HepG2 (cell line): Measurements from ENCODE around the gene KIR3DL3. TPM values are rescaled to one million over a fixed set of nuclear protein-coding genes. Genes with fewer than 3 reads are reported as not detected.
"Not testable (repeated sequence)": the region's sequence is repeated elsewhere in the genome, so short reads cannot be mapped to it uniquely, and the experiment has no call there.

ENCODE experiments used
- ATAC-seq: fragments of 200-7000 bp; cut with Tn5 transposase; 3 replicates; pipeline ENCODE4 v1.9.1; 2020; ENCODE audit warnings: mild to moderate bottlenecking, moderate library complexity
- BruUV-seq: library from RNA; stranded (reverse); fragments of 400-500 nt; replicated peaks from 2 replicates; lab custom pipeline; 2021; lab: Mats Ljungman, UMichigan
- CTCF ChIA-PET: fragments of 300-600 bp; formaldehyde crosslinking; extraction: SDS; loops from one replicate; lab custom pipeline; 2021; ENCODE audit warnings: low total read pairs, inconsistent platforms, low intra/inter-chr PET ratio; lab: Yijun Ruan, JAX
- POLR2A ChIA-PET: fragments of 350-600 bp; sonication (Branson Sonifier 250); formaldehyde crosslinking; loops from one replicate; lab custom pipeline; 2020; ENCODE audit warnings: antibody characterized with exemption, inconsistent platforms; lab: Yijun Ruan, JAX
- DNase-seq: peaks from one replicate; pipeline ENCODE4 v3.0.0-alpha.2; 2015; ENCODE audit warnings: low spot score
- FAIRE-seq: peaks from 3 replicates; lab custom pipeline; 2011; peaks lifted over from hg19 to GRCh38; lab: Jason Lieb, UNC
- H2AFZ ChIP-seq: one replicate; pipeline ENCODE4 v1.6.1; 2011; ENCODE audit warnings: low read length, inconsistent platforms
- H3K27ac ChIP-seq: fragments of 300-600 bp; 3 replicates; pipeline ENCODE4 v1.8.0; 2011; ENCODE audit warnings: mixed run types, mild to moderate bottlenecking, mixed read lengths, low read length, inconsistent platforms; ENCODE audit not compliant: insufficient read depth; ENCODE audit errors: extremely low read length
- H3K27me3 ChIP-seq, 2 experiments: fragments of 200-600 bp in 1 of 2; 2 replicates in 1 of 2; 3 replicates in 1 of 2; pipeline versions ENCODE4 v1.6.0 to v1.8.0; 2011; ENCODE audit warnings: low read length in 2 of 2, mild to moderate bottlenecking in 2 of 2, moderate library complexity in 2 of 2, inconsistent platforms in 1 of 2; ENCODE audit not compliant: insufficient read depth in 2 of 2, control insufficient read depth in 1 of 2
- H3K36me3 ChIP-seq, 2 experiments: fragments of 200-600 bp in 1 of 2; replicated peaks in 1 of 2; 2 replicates in 1 of 2; 3 replicates in 1 of 2; pipeline versions ENCODE4 v1.5.1 to v1.8.0; 2011; ENCODE audit warnings: low read length in 2 of 2, inconsistent platforms in 1 of 2; ENCODE audit not compliant: insufficient read depth in 2 of 2, control insufficient read depth in 1 of 2
- H3K4me1 ChIP-seq: 2 replicates; pipeline ENCODE4 v1.5.1; 2012; ENCODE audit warnings: low read length, inconsistent platforms; ENCODE audit not compliant: insufficient read depth
- H3K4me2 ChIP-seq: 2 replicates; pipeline ENCODE4 v1.6.0; 2011; ENCODE audit warnings: low read depth, low read length, inconsistent platforms
- H3K4me3 ChIP-seq, 3 experiments: fragments of 200-600 bp in 1 of 3; sonication (generic), shearing (Covaris generic) in 1 of 3; replicated peaks in 1 of 3; 2 replicates each; pipeline ENCODE4 v1.5.1; 2011 to 2016; ENCODE audit warnings: low read length in 3 of 3, inconsistent platforms in 2 of 3, low read depth in 2 of 3, mild to moderate bottlenecking in 2 of 3, control low read depth in 1 of 3, mixed read lengths in 1 of 3; ENCODE audit not compliant: insufficient read depth in 1 of 3
- H3K79me2 ChIP-seq: one replicate; pipeline ENCODE4 v1.6.1; 2011; ENCODE audit warnings: low read length, inconsistent platforms; ENCODE audit not compliant: insufficient read depth
- H3K9ac ChIP-seq: 2 replicates; pipeline ENCODE4 v1.6.0; 2011; ENCODE audit warnings: mild to moderate bottlenecking, low read depth, low read length, inconsistent platforms; ENCODE audit not compliant: insufficient read depth
- H3K9me3 ChIP-seq: 2 replicates; pipeline ENCODE4 v1.5.1; 2012; ENCODE audit warnings: mild to moderate bottlenecking, low read length
- H4K20me1 ChIP-seq: 2 replicates; pipeline ENCODE4 v1.6.0; 2011; ENCODE audit warnings: inconsistent platforms, mild to moderate bottlenecking, low read length, moderate library complexity; ENCODE audit not compliant: insufficient read depth
- ATM ChIP-seq: fragments of 450-650 bp; IDR thresholded peaks from 2 replicates; pipeline ENCODE4 v1.7.1; 2017; ENCODE audit warnings: mild to moderate bottlenecking, borderline replicate concordance
- ELF3 ChIP-seq: IDR thresholded peaks from 2 replicates; pipeline ENCODE4 v1.6.1; 2016; ENCODE audit warnings: missing genetic modification reagents, missing compliant biosample characterization
- FOXO1 ChIP-seq: sonication (generic); formaldehyde crosslinking; IDR thresholded peaks from 2 replicates; pipeline ENCODE4 v1.4.0; 2020; ENCODE audit warnings: missing genetic modification reagents
- KAT2B ChIP-seq: fragments of 150-350 bp; IDR thresholded peaks from 2 replicates; pipeline ENCODE4 v1.6.1; 2014; ENCODE audit warnings: low read depth, low read length, borderline replicate concordance
- KLF15 ChIP-seq: sonication (generic); formaldehyde crosslinking; IDR thresholded peaks from 2 replicates; pipeline ENCODE4 v1.8.1; 2023; ENCODE audit warnings: borderline replicate concordance, mild to moderate bottlenecking, inconsistent platforms, missing genetic modification reagents, mixed read lengths
- MXD4 ChIP-seq: IDR thresholded peaks from 2 replicates; pipeline ENCODE4 v1.6.1; 2016; ENCODE audit warnings: mild to moderate bottlenecking, missing biosample characterization, missing genetic modification reagents
- ZNF7 ChIP-seq: IDR thresholded peaks from 2 replicates; pipeline ENCODE4 v1.6.1; 2016; ENCODE audit warnings: missing biosample characterization, missing genetic modification reagents
- ZNF839 ChIP-seq: sonication (generic); formaldehyde crosslinking; IDR thresholded peaks from 2 replicates; pipeline ENCODE4 v1.4.0; 2020; ENCODE audit warnings: missing genetic modification reagents, mild to moderate bottlenecking, borderline replicate concordance
- ZNF841 ChIP-seq: sonication (generic); formaldehyde crosslinking; IDR thresholded peaks from 2 replicates; pipeline ENCODE4 v1.8.1; 2023; ENCODE audit warnings: missing genetic modification reagents, borderline replicate concordance
- WGBS: methylation state at CpG from one replicate; pipeline ENCODE4 v1.1.6; 2017; ENCODE audit warnings: low lambda C conversion rate; 5-methylcytosine and 5-hydroxymethylcytosine counted together
- in situ Hi-C: cut with HindIII; loops from 2 replicates; pipeline ENCODE4 v1.10.0; 2017; ENCODE audit warnings: low pct_unique_long_range_greater_than_20kb; ENCODE audit not compliant: extremely low pct_ligation_motif_present
- intact Hi-C: fragments of 100-400 bp; cut with micrococcal nuclease; formaldehyde crosslinking; loops from one replicate; pipeline ENCODE4 v1.10.0; 2022; ENCODE audit not compliant: unreplicated experiment
- polyA plus RNA-seq, 8 experiments: library from polyadenylated mRNA; depleted of rRNA in 3 of 8; stranded (reverse) in 7 of 8; unstranded in 1 of 8; fragments of >200 nt; fragmentation: Illumina TruSeq in 4 of 8; extraction: Trizol in 4 of 8; gene quantifications; 2 replicates each; pipeline versions ENCODE4 v1.2.1 to v1.2.3, GENCODE V29; 2011 to 2016; ENCODE audit warnings: low read depth in 4 of 8, missing spikeins in 1 of 8, mixed read lengths in 1 of 8; ENCODE audit not compliant: insufficient read depth in 1 of 8
- total RNA-seq, 5 experiments: library from RNA; depleted of rRNA; stranded (reverse); fragments of >200 nt; fragmentation: Illumina TruSeq; extraction: Trizol; gene quantifications; 2 replicates each; pipeline ENCODE4 v1.2.3, GENCODE V29; 2016; ENCODE audit warnings: low read depth in 1 of 5

KIR3DL3 gene
- total and polyA plus RNA-seq, 2 of the 13 experiments (the other 11 are each of a cell fraction or from before 2014, with no cell fraction given) = not detected

DNA sequence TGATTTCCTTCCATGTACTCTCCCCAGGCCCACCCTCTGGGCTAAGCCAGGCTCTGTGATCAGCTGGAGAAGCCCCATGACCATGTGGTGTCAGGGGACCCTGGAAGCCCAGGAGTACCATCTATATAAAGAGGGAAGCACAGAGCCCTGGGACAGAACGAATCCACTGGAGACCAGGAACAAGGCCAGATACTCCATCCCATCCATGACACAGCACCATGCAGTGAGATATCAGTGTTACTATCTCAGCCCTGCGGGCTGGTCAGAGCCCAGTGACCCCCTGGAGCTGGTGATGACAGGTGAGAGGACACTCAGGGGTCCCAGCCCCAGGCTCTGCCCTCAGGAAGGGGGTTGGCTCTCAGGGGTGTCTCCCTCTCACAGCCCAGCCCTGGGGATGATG lies 27.5 kb upstream of the KIR3DL3 start:
- FAIRE-seq = no peak
- ChIA-PET POLR2A (no interaction called here), CTCF (no interaction called here)
- Histone ChIP-seq H3K9me3 (no peaks in the 10 kb centered on the region), H3K79me2 (no peaks in the 10 kb centered on the region), H2AFZ (no peak overlapping the region), H3K9ac (no peak overlapping the region), H3K36me3 (no peaks in the 10 kb centered on the region), H3K4me3 (no peak overlapping the region), H3K27ac (no peak overlapping the region), H3K4me2 (no peak overlapping the region), H3K4me1 (no peaks in the 10 kb centered on the region), H3K27me3 (peaks cover 0 to 8% of the 10 kb centered on the region in 2 experiments; a peak in 2 of 5 replicates), H4K20me1 (no peaks in the 10 kb centered on the region)
- intact Hi-C loops = no loop called here
- WGBS = 7% methylated on average over 2 of the region's 2 CpGs
- ATAC-seq = no peak
- in situ Hi-C loops = no loop called here
- no peak for DNase-seq
- no TSS peak for BruUV-seq
- TF ChIP-seq ZNF7 (CRISPR knock-in tag) (no peak), ZNF839 (CRISPR knock-in tag) (no peak), KLF15 (CRISPR knock-in tag) (no peak), FOXO1 (CRISPR knock-in tag) (no peak), KAT2B (no peak), ELF3 (CRISPR knock-in tag) (no peak), MXD4 (CRISPR knock-in tag) (no peak), ATM (no peak), ZNF841 (CRISPR knock-in tag) (no peak)

DNA sequence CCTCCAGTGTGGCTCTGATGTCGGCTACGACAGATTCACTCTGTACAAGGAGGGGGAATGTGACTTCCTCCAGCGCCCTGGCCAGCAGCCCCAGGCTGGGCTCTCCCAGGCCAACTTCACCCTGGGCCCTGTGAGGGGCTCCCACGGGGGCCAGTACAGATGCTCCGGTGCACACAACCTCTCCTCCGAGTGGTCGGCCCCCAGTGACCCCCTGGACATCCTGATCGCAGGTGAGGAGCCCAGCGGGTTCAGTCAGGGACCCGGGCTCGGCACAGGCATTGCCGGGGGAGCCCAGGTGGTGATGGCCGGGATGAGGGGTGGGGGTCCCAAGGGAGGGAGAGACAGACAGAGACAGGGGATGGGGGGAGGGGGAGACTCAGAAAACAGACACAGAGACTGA lies 26.5 kb upstream of the KIR3DL3 start:
- H3K4me3 ChIP-seq, H4K20me1 ChIP-seq, ATAC-seq, H3K27me3 ChIP-seq, H3K9me3 ChIP-seq, H3K27ac ChIP-seq, in situ Hi-C loops, H3K36me3 ChIP-seq, H2AFZ ChIP-seq, BruUV-seq, FAIRE-seq, H3K9ac ChIP-seq, DNase-seq, POLR2A ChIA-PET, intact Hi-C loops, H3K4me1 ChIP-seq, H3K79me2 ChIP-seq, CTCF ChIA-PET, H3K4me2 ChIP-seq: not testable (repeated sequence)
- 36% methylated on average over 5 of the region's 13 CpGs for WGBS
